Measurements from ENCODE around the gene EVC2.

GRCh38 chr4:5708449-5709206 lies at the start of gene EVC2:
- TF ChIP-seq EZH2phosphoT487 (IDR thresholded peaks at IDR 0.05; ENCODE audit: borderline replicate concordance, low read depth, low read length) = no peak
- TF ChIP-seq CTCF (conservative IDR thresholded peaks at IDR 0.05; ENCODE audit: low read length) = no peak
